CD4-positive, alpha-beta T cell treated with Interleukin-2 at 100 ng/mL for 4 hours (primary cell): ENCODE results near the gene SERTAD2.

ENCODE experiments used
- DNase-seq: peaks from one replicate; pipeline ENCODE4 v3.0.0-alpha.2; 2020; ENCODE audit warnings: low spot score

Gene SERTAD2

DNA sequence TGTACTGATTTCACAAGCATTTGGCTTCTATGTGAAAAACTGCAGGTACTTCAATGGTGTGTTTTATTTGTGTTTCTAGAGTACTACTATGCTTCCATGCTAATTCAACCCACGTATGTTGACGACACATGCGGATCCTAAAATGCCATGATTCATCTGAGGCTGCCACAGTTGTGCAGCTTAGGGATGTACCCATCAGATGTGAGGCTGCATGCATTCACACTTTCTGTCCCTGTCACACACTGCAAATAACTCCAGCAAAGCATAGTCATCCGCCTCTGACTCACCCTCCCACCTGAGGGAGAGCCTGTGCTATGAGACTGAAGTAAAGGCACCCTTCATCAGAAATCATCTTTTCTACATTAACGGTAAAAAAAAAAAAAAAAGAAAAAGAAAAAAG is 22.1 kb upstream of the SERTAD2 start:
- DNase-seq: peak; percentile 49

DNA sequence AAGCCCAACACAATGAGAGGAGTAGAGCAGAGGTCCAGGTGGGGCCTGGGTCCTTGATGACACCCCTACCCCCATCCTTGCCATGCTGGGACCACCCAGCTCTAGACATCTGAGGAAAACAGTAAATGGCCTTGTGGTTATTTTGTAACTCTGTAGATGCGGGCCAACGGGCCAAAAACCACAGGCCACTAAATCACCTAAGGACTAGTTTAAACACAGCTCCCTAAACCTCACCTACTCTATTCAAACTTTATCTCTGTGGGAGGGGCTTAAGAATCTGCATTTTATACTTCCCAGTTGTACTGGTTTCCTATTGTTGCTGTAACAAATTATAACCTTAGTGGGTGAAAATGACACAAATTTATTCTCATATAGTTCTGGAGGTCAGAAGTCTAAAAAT is 19.0 kb upstream of the SERTAD2 start:
- DNase-seq: no peak

DNA sequence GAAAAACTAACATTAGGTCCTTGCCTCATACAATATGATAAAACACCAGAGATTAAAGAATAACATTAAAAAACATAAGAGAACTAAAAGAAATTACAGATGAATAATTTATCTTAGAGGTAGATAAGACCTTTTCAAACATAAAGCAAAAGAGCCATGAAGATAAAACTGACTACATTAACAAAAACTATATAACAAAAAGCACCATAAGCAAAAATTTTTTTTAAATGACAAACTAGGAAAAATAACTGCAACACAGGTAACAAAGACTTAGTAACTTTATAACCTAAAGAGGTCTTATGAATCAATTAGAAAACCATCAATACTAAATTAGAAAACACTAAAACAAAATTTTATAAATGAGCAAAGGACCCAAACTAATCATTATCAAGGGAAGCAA is 16.3 kb upstream of the SERTAD2 start:
- no peak for DNase-seq

DNA sequence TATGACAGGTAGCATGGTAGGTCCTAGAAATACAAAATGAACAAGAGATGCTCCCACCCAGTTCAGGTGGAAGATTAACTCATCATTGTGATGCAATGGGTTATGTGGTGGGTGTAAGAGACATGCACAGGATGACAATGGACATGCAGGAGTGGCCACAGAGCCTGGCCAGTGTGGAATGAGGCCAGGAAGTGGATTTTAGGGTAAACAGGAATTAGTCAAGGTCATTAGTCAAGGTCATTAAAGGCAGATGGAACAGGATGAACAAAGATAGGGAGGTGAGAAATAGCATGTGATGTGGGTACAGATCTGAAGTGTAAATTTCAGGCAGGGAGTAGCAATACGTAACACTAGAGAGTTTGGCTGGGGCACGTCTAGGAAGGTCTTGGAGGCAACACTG is 15.6 kb upstream of the SERTAD2 start:
- DNase-seq: no peak

DNA sequence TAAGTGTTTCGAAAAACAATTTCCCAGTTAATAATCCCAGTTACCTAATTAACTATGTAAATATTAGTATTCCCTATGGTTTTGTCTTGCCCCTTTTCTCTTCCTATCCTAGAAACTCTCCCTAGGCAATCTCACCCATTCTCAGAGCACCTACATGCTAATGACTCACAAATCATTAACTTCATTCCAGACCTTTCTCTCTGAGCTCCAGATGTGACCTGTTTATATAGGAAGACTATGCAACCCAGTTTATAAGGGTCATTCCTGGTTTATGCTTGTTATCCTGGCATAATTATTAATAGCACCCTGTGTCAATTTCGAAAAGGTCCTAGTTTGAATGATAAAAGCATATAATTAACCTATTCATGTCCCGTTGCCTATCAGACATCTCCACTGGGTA is 14.8 kb upstream of the SERTAD2 start:
- DNase-seq: no peak

DNA sequence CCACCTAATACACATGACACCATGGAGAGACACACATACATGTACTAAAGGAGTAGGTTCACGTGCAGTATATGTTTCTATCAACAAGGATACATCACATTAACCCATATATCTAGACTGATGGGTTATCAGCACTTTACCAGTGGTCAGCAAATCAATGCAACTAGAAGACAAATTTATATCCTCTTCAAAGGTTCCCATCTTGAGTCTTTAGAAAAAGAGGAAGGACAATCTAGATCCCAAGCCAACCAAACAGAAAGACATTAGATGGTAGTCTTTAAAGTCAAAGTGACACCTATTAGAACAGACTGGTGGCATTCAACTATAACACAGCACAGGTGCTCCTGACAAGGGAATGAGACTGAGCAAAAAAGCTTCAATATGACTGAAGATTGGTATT is 13.8 kb upstream of the SERTAD2 start:
- no peak for DNase-seq

DNA sequence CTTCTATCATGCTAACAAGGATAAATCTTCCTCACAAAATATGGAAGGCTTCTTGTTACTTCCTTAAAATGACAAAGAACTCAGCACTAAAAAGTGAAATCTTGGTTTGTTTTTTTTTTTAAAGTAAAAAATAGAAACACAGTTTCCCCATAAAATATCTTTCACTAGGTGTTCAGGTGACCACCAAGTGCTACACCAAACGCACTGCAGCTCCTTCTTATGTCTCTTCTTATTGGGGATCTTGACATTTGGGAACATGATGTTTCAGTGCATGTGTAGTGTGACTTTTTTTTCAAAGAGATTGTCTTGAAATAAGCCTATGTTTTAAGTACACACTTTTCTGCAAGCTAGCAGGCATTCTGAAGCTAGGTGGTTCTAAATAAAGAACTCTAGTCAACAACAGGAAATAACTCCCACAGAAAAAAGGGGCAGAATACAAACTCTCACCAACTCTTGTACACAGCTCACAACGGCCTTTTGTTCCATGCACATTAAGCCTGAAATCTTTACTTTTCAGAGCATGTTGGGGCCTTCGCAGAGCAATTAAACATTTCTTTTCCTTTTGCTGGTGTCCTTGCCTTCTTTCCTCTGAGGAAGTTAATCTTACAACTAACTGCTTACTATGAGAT is 13.2 kb upstream of the SERTAD2 start:
- peak; percentile 10 for DNase-seq

DNA sequence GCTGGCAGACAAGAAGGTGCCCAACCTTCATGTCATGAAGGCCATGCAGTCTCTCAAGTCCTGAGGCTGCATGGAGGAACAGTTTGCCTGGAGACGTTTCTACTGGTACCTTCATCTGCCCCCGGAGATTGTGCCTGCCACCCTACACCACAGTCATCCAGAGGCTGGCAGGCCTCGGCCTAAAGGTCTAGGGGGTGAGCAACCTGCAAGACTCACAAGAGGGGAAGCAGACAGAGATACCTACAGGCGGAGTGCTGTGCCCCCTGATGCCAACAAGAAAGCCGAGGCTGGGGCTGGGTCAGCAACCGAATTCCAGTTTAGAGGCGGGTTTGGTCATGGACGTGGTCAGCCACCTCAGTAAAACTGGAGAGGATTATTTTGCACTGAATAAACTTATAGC is 12.0 kb upstream of the SERTAD2 start:
- no peak for DNase-seq

DNA sequence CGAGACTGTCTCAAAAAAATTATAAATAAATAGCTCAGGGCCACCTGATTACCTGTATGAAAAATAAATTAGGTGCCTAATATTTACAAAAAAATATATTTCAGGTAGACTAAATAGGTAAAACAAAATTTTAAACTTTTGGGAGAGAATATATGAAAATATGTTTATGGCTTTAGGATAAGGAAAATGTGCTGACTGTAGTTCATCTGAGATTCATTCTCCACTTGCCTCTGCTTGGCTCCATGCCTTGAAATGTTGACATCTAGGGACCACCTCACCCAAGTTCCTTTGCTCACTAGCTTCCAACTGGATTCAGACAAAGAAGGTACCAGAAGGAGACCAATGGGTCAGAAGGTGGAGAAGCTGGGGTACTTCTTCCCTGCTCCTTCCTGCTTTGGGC is 9.7 kb upstream of the SERTAD2 start:
- DNase-seq: no peak

DNA sequence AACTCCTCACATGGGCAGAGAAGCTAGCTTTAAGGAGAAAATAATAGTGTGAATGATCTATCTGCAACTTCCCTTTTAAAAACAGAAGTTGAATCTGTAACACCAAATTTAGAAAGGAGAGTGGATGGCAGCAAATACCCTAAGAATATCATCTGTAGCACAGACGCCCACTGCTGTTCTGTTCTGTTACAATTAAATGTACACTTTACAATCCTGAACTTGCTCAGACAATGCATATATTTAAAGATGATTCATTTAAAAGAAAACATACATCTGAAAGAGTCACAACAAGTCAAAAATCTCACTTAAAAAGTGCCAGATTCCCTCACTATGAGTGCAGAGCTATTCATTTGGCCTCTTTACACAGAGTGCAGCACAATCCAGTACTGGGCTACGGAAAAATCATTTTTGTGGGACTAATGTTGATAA is 8.0 kb upstream of the SERTAD2 start:
- no peak for DNase-seq

DNA sequence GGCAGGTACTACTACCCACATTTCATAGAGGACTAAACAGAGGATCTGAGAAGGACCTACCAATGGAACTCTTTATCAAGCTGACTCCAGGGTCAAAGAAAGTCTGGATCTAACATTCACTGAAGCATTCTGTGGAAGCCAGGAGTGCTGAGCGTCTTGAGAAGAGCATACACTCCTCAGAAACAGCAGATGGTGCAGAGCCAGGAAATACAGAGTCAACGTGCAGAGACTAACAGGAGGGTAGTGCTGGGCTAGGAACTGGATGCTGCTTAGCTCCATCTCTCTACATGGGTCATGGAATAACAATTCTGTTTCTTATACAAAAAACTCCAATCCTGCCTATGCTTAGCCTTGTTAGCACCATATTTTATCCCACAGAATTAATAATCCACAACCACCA is 5.5 kb upstream of the SERTAD2 start:
- DNase-seq: no peak

DNA sequence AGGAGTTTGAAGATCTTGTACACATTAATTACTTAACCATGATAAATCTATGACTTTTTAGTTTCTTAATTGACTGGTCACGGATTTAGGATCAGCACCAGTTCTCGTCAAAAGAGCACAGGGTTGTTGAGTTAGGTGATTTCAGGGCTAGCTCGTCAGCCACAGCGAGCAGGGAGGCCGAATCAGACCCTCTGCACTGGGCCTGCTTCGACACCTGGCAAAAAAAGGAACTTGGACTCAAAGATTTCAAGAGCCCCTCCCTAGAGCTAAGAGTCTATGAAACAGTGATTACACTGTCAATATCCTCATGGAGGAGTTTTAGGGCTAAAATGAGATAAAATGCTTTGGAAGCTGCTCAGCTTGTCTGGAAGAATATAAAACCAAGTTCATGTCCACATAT is 4.6 kb upstream of the SERTAD2 start:
- DNase-seq: no peak

DNA sequence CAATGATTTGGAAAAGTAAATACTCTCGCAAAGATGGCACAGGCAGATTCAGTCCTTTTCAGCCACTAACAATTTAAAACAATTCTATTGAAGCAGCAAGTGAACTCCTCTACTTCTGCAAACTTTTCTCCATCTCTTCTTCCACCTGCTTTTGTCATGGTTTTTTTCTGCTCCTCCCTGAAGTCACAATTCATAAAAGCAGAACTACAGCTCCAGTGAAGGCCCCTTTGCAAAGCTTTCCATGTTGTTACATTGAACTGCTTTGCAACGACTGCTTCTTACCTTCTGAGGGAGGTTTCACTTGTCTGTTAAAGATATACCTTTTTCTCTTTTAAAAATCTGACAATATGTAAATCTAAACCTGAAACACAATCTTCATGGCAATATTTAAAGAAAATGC is 3.7 kb upstream of the SERTAD2 start:
- no peak for DNase-seq

DNA sequence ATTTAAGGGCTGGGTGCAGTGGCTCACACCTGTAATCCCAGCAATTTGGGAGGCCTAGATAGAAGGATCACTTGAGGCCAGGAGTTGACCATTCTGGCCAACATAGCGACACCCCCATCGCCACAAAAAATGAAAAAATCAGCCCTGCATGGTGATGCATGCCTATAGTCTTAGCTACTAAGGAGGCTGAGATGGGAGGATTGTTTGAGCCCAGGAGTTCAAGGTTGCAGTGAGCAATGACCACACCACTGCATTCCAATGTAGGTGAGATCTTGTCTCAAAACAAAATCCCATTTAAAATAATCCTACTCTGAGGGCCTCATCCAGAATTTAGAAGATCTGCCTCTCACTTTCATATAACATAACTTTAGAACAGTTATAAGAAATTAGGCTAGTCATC is 2.7 kb upstream of the SERTAD2 start:
- DNase-seq: no peak

DNA sequence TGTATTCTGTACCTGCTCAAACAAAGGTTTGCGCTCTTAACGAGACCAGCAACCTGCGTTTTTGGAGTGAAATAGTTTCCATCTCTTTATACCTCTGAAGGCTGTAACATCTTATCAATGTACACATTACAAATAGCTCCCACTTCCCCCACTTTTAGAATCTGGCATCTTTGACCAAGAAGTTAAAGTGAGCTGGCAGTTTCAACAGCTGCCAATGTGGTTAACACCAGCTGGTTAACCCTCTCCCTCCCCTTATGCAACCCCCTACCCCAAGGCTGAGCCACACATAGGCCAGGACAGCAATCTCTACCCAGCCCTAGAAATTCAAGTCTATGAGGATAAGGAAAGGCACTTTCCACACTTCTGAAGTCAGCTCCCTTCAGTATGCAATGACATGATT is 2.2 kb upstream of the SERTAD2 start:
- DNase-seq: no peak

DNA sequence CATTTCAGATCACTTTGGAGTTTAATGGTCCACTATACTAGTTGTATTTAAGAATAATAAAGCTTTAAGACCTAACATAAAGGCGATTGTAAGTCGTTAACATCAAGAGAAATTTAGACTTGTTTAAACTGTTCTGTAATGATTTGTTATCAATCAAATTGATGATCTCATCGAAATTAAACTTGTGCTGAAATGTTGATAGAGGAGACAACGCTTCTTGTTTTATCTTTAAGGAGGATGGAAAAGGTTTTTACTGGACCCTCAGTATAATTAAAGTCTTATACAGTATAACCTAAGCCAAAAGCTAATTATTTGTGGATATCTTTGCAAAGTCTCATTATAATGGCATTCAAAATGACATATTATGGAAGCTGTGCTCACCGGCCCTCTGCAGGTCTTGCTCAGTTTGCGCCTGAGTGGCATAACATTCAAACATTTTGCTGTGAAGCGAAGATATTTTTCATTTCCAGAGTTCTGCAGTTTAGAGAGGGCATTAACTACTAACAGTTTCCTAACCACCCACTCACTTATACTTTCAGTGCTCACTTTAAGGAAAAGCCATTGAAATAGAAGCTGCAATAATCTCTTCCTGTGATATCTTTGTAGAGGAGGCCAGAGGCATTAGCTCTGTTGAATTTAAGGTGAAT is 1.4 kb upstream of the SERTAD2 start:
- DNase-seq: peak; percentile 37

DNA sequence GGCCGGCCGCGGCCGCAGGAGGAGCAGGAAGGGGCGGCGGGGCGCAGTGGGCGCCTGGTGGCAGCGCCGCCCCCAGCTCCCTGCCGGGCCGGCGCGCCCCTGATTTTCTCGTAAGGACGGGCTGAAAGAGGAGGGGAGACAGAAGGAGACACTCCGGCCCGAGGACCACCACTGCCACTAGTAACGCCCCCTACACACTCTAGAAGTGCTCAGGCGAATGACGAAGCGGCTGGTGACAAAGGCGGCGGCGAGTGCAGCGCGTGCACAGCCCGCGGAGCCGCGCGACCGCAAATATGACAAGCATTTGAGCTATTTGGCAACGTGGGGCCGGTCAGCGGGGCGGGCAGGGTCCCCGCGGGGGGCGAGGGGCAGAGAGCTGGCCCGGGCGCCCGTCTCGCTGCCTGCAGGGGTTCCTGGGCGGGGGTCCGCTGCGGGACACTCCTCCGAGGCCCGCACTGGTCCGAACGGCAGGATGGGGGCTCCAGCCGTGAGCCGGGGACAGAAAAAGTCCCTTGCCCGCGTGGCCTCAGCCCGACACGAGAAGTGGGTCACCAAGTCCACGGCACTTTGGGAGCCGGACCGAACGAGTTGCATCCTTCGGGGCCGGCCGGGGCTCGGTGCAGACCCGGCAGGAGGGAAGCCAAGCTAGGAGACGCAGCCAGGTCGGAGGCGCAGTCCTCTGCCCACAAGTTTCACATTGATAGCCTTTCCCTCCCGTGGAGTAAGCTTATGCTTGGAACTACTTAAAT is 524 bp upstream of the SERTAD2 start:
- DNase-seq: peak; percentile 76

DNA sequence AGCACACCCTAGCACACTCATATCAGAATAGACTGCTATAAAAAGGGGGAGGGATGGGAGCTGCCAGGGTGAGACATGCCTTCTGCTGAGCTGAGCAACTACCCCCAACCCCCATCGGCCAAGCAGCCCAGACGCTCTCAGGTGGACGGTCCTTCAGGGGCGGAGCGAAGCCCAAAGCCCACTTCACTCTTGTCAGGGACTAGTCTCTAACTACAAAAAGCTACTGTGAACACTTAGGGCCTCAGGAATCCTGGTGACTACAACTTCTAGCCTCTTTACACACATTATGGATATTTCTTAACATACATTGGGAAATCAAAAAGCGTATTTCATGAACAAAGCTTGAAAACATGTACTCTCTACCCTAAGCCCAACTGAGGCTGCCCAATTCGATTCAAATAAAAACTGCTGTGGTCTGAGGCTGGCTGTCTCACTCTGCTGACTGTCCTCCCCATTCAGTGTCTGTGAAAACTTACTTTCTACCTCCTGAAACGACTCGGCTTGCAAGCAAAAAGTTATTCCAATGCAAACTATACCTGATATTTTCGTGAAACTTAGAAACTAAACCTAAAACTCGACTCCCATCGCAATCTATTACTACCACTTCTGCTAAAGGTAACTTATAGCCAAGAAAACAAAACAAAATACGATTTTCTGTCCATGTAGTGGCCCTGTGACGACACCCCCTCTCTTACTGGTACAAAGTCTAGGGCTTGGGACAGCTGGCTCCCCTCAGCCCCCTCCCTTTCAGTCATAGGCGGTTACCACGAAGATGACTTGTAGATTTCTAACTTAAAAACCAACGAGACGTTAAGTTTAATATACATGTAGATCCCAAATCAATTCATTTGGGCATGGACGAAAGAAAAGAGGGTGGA is 1.2 kb downstream of the SERTAD2 start:
- peak; percentile 19 for DNase-seq

DNA sequence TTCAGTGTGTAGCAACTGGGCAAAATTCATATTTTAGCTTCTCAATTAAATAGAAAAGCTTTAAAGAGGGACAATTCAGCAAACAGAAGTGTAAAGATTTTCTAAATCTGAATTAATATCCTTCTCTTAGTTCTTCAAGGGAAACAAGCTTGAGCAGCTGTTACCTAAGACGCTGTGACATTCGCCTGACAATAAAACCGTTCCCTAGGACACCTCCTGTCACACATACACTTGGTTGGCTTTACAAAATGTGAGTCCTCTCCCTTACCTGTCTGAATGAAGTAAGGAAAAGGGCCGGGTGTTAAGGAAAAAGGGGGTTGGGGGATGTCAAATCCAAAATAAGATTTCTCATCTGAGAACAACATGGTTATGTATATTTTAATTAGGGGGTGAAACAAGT is 2.1 kb downstream of the SERTAD2 start:
- DNase-seq: no peak

DNA sequence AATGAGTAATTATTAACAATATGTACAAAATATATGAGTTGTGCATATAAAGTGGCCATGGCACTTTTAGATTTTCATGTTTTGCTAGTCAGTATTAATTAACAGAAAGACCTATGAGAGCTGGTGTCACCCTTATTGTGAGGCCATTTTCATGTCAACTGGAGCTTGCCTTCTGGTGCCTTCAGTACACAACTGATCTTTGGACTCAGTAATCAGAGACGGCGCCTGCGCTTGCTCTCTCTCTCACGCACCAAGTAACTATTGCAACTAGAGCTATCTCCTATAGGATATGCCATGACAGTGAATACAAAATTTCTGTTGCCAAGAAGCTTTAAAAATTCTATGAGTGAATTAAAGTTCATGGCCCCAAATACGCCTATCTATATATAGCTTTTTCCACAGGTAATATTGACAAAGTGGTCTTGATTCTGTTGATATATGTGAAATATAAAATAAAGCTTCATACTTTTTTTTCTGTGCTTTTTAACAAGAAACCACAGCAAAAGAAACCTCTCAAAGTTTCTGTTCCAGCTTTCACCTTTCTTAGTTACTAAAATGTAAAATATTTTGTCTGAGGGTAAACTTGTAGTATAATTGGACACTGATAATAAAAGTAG is 2.9 kb downstream of the SERTAD2 start:
- no peak for DNase-seq

DNA sequence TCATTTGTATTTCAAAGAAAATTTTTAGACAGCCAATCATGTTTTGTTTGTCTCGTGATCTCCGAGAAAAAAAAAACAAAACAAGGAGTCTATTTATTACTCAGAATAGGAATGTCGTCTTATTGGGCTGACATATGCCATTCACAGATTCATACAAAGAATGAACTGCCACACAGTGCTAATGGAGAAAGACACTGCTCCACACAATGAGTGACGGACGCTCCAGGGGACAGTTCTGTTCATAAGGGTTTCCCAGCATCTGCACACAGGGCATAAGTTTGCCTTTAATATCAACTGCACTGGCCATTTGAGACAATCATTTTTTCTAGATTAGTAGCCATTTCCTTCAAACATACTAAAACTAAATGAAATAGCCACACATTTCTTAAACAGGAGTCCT is 3.4 kb downstream of the SERTAD2 start:
- DNase-seq: no peak

DNA sequence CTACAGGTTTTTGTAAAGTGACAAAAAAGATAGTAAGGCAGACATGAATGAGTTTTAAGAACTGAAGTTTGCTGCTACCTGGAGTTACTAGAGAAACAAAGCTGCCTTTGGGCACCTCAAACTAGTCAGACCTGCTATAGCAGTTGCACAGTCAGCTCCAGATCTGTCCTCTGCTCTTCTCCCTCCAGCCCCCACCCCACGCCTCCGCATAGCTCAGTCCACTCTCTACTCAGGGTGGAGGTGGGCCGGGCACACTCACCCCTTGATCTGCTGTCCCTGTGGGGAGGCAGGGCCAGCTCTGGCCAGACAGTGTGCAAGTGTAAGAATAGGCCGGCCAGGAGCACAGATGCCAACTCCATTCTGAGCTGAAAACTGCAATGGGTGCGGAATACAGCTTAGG is 4.1 kb downstream of the SERTAD2 start:
- no peak for DNase-seq
